ENCODE results near the gene BCAS4. TPM values are rescaled to one million over a fixed set of nuclear protein-coding genes. Genes with fewer than 3 reads are reported as not detected.
"Not testable (repeated sequence)": the region's sequence is repeated elsewhere in the genome, so short reads cannot be mapped to it uniquely, and the experiment has no call there.

The BCAS4 gene
- total RNA-seq, 2 experiments from 2014 or later = 6.3 to 6.6 TPM

DNA sequence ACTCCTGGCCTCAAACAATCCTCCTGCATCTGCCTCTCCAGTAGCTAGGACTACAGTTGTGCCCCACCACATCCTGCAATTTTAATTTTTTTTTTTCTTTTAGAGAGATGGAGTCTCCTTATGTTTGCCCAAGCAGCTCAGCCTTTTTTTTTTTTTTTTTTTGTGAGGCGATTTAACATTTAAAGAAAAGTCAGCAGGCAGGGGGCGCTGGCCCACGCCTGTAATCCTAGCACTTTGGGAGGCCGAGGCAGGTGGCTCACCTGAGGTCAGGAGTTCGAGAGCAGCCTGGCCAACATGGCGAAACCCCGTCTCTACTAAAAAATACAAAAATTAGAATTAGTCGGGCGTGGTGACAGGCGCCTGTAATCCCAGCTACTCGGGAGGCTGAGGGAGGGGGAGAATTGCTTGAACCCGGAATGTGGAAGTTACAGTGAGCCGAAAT lies 1.3 kb upstream of the BCAS4 start:
- ChIA-PET CTCF (interaction anchor here (0.6 to 11.6 kb wide), 32 partner anchors 9 to 622 kb away, joined by 3 to 289 read pairs (median 6); partner anchors contain the start of genes ADNP, DPM1 and MOCS3), POLR2A (interaction anchor here (0.6 to 6.5 kb wide), 4 partner anchors 83 to 189 kb away, joined by 3 to 134 read pairs (median 22); partner anchors contain the start of genes ADNP, DPM1 and MOCS3)
- H3K9me3 Mint-ChIP-seq; H3K27me3 Mint-ChIP-seq; H3K36me3 Mint-ChIP-seq (ENCODE audit: low read depth); H3K4me3 Mint-ChIP-seq; H3K27ac Mint-ChIP-seq: not testable (repeated sequence)
- DNase-seq = peak; percentile 61
- peaks cover 26% of the 10 kb centered on the region for H3K4me1 Mint-ChIP-seq

DNA sequence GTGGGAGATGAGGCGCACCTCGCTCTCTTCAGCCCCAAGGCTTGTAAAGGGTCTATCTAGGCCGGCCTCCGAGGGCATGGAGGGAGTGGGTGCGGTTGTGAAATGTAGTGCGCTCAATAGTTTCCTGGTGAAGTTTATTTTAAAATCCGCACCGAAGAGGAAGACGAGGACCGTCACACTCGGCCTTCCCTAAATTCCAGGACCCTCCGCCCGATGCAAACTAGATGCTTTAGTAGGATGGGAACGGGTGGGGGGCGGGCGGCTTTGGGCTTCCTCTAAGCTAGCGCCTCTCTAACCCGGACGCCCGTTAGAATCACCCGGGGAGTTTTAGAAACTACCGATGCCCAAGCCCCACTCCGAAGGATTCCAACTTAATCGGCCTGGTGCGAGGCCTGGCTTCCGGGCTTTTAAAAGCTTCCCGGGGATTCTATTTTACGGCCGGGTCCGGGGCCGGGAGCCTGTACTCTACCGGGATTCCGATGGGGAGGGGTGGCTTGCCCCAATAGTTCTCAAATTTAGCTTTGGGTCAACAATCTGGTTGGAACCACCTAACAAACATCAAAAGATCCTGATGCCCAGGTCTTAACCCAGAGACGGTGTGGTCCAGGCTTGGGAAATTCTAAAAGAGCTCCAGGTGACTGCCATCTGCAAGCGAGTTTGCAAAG lies 548 bp upstream of the BCAS4 start:
- Mint-ChIP-seq H3K4me3 (peak overlapping the region; percentile 56), H3K9me3 (no peaks in the 10 kb centered on the region), H3K27me3 (no peaks in the 10 kb centered on the region), H3K27ac (no peak overlapping the region), H3K4me1 (peaks cover 26% of the 10 kb centered on the region), H3K36me3 (ENCODE audit: low read depth) (no peaks in the 10 kb centered on the region)
- ChIA-PET CTCF (interaction anchor here (0.5 to 11.6 kb wide), 51 partner anchors 10 to 604 kb away, joined by 3 to 289 read pairs (median 5); partner anchors contain the start of genes ADNP, CEBPB, DPM1 and MOCS3), POLR2A (interaction anchor here (0.8 to 6.5 kb wide), 10 partner anchors 9 to 188 kb away, joined by 3 to 134 read pairs (median 4); partner anchors contain the start of genes ADNP, DPM1 and MOCS3)
- DNase-seq = no peak

DNA sequence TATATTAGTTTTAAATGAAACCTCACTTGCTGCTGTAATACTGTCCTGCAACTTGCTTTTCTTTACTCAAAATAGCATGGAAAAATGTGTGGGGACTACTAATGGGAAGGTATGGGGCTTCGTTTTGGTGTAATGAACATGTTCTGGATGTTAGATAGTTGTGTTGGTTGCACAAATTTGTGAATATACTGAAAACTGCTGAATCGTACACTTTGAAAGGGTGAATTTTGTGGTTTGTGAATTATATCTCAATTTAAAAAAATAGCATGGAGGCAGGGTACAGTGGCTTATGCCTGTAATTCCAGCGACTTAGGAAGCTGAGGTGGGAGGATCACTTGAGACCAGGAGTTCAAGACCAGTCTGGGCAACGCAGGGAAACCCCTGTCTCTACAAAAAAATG lies 2.3 kb downstream of the BCAS4 start:
- no peak for DNase-seq
- Mint-ChIP-seq H3K27me3 (no peaks in the 10 kb centered on the region), H3K4me3 (no peak overlapping the region), H3K27ac (no peak overlapping the region), H3K9me3 (no peaks in the 10 kb centered on the region), H3K4me1 (peaks cover 18% of the 10 kb centered on the region), H3K36me3 (ENCODE audit: low read depth) (no peaks in the 10 kb centered on the region)
- CTCF ChIA-PET = interaction anchor here (1.2 to 11.6 kb wide), 2 partner anchors 9 to 129 kb away, joined by 4 to 289 read pairs; partner anchors contain the start of gene ADNP
- POLR2A ChIA-PET = interaction anchor here (1.0 kb wide), 1 partner anchor 134 kb away, joined by 3 read pairs; the partner anchor contains the start of gene ADNP

DNA sequence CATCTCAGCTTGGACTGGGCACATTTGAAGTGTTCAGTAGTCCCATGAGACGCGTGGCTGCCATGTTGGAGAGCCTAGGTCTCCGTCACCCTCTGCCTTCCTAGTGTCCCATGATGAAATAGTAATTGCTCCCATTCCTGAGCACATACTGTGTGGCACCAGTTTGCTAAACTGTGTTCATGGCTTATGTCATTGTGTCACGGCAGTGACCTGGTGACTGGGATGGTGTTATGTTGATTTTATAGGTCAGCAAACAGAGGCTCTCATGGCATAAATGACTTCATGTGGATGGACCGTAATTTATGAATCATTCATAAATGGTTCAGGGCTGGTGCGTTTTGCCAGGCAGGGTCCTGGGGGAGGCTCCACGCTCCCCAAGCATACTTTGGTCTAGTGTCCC lies 3.8 kb downstream of the BCAS4 start:
- no peak for DNase-seq
- no peaks in the 10 kb centered on the region for H3K36me3 Mint-ChIP-seq (ENCODE audit: low read depth)
- CTCF ChIA-PET = interaction anchor here (1.8 kb wide), 1 partner anchor 8 kb away, joined by 10 read pairs; no protein-coding TSS in a partner anchor
- no peak overlapping the region for H3K27ac Mint-ChIP-seq
- no peak overlapping the region for H3K4me3 Mint-ChIP-seq
- no peaks in the 10 kb centered on the region for H3K27me3 Mint-ChIP-seq
- POLR2A ChIA-PET = no interaction called here
- H3K4me1 Mint-ChIP-seq = peaks cover 12% of the 10 kb centered on the region
- no peaks in the 10 kb centered on the region for H3K9me3 Mint-ChIP-seq

DNA sequence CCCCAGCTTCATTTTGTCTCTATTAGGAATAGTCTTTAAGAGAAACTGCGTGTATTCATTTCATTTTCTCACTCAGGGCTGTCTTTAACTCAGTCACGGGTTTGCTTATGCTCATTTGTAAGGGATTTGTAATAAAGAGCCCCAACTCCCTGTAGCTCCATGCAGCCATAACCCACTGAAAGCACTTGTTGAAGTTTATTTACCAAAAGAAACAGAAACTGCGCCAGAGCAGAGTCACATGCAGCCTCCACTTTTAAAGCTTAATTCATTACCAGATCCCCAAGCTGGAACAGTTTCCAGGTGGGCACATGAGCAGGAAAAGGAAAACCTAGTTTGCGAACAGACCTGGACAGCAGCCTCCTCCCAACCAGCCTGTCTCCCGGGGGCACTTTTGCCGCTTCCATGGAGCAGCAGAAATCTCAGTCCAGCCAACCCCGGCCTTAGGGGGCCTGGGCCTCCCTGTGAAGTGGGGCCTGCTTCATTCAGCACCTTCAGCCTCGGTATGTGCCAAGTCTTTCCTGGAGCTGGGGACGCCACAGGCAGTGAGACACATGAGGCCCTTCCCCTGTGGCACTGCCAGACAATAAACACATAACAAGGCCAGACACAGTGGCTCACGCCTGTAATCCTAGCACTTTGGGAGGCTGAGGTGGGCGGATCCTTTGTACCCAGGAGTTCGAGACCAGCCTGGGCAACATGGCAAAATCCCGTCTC lies 4.5 kb downstream of the BCAS4 start:
- H3K4me3 Mint-ChIP-seq = no peak overlapping the region
- no peak overlapping the region for H3K27ac Mint-ChIP-seq
- peaks cover 11% of the 10 kb centered on the region for H3K4me1 Mint-ChIP-seq
- no peak for DNase-seq
- CTCF ChIA-PET = interaction anchor here (1.2 to 1.8 kb wide), 2 partner anchors 9 to 130 kb away, joined by 3 to 10 read pairs; no protein-coding TSS in a partner anchor
- POLR2A ChIA-PET = no interaction called here
- H3K9me3 Mint-ChIP-seq = no peaks in the 10 kb centered on the region
- no peaks in the 10 kb centered on the region for H3K36me3 Mint-ChIP-seq (ENCODE audit: low read depth)
- H3K27me3 Mint-ChIP-seq = no peaks in the 10 kb centered on the region

DNA sequence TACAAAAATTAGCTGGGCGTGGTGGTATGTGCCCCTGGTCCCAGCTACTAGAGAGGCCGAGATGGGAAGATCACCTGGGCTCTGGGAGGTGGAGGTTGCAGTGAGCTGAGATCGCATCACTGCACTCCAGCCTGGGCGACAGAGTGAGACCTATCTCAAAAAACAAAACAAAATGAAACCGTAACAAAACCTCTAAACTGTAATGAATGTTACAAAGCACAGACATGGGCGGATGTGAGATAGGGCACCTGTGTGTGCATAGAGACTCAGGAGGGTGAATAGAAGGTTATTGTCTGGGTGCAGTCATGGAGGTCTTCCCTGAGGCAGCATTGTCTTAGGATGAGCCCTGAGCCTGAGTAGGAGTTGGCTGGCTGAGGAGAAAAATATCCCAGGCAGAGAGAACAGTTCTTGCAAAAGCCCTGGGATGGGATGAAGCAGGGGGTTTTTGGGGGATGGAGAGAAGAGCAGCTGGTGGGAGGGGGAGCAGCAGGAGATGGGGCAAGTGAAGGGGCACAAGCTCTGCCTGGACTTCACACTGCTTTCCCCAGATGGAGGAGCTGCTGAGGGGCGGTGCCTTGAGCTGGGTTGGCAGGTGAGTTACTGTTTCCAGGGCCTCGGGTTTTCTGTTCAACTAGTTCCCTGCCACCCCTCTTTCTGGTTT lies 5.2 kb downstream of the BCAS4 start:
- no peak overlapping the region for H3K27ac Mint-ChIP-seq
- ChIA-PET CTCF (interaction anchor here (0.6 to 1.8 kb wide), 3 partner anchors 9 to 129 kb away, joined by 3 to 10 read pairs (median 4); no protein-coding TSS in a partner anchor), POLR2A (no interaction called here)
- no peaks in the 10 kb centered on the region for H3K27me3 Mint-ChIP-seq
- H3K4me3 Mint-ChIP-seq = no peak overlapping the region
- H3K9me3 Mint-ChIP-seq = no peaks in the 10 kb centered on the region
- no peaks in the 10 kb centered on the region for H3K36me3 Mint-ChIP-seq (ENCODE audit: low read depth)
- H3K4me1 Mint-ChIP-seq = peaks cover 16% of the 10 kb centered on the region
- no peak for DNase-seq

DNA sequence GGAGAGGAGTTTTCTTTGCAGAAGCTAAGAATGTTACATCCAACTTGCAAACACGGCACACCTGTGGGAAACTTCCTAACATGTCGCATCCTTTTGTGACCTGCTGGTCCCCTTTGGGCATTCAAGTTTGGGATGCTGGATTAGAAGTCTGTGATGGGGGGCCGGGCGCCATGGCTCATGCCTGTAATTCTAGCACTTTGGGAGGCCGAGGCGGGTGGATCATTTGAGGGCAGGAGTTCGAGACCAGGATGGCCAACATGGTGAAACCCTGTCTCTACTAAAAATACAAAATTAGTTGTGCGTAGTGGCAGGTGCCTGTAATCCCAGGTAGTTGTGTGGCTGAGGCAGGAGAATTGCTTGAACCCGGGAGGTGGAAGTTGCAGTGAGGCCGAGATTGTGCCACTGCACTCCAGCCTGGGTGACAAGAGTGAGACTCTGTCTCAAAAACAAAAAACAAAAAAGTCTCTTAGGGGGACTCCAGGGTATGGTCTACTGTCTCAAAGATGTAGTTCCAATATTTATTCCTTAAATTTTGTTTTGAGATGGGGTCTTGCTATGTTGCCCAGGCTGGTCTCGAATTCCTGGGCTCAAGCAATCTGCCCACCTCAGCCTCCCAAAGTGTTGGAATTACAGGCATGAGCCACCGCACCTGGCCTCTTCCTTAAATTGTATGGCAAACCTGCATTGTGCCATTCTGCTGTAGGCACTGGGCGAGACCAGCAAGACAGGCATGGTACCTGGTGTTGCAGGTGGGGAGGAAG lies 6.3 kb downstream of the BCAS4 start:
- CTCF ChIA-PET = interaction anchor here (0.6 to 1.5 kb wide), 3 partner anchors 8 to 84 kb away, joined by 3 to 6 read pairs (median 4); no protein-coding TSS in a partner anchor
- POLR2A ChIA-PET; H3K36me3 Mint-ChIP-seq (ENCODE audit: low read depth); H3K9me3 Mint-ChIP-seq; H3K27ac Mint-ChIP-seq; H3K27me3 Mint-ChIP-seq; DNase-seq; H3K4me3 Mint-ChIP-seq: not testable (repeated sequence)
- peaks cover 16% of the 10 kb centered on the region for H3K4me1 Mint-ChIP-seq

DNA sequence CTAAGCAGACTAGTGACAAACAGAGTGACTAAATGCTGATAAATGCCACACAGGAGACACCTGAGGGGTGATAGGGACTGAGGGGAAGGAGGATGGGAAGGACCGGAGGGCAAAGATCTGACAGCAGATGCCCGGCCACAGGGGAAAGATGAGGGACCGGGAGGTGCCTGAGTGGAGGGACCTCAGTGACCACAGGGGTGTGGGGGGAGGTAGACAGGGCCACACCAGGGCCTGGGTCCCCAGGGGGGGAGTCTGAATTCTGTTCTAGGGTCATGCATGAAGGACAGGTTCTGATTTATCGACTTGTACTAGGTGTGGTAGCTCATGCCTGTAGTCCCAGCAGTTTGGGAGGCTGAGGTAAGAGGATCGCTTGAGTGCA lies 6.9 kb downstream of the BCAS4 start:
- DNase-seq = no peak
- no peaks in the 10 kb centered on the region for H3K36me3 Mint-ChIP-seq (ENCODE audit: low read depth)
- H3K9me3 Mint-ChIP-seq = no peaks in the 10 kb centered on the region
- no peak overlapping the region for H3K4me3 Mint-ChIP-seq
- POLR2A ChIA-PET = no interaction called here
- peaks cover 18% of the 10 kb centered on the region for H3K4me1 Mint-ChIP-seq
- no peaks in the 10 kb centered on the region for H3K27me3 Mint-ChIP-seq
- CTCF ChIA-PET = interaction anchor here (0.8 to 1.5 kb wide), 2 partner anchors 8 to 11 kb away, joined by 3 to 6 read pairs; no protein-coding TSS in a partner anchor
- H3K27ac Mint-ChIP-seq = no peak overlapping the region

DNA sequence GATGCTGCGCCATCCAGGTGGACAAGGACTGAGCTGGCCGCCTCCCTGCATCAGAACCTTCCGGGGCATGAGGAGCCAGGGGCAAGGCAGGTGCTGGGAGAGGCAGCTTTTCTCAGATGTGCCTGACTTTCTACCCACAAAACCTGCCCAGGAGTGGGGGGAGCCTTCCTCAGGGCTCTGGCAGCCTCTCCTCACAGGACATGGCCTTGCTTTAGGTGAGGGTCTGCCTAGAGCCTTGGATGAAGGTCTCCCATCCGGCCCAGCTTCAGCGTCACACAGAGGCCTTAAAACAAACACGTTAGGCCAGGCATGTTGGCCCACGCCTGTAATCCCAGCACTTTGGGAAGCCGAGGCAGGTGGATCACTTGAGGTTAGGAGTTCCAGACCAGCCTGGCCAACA lies 7.4 kb downstream of the BCAS4 start:
- CTCF ChIA-PET = interaction anchor here (0.8 to 1.5 kb wide), 2 partner anchors 9 to 11 kb away, joined by 3 to 6 read pairs; no protein-coding TSS in a partner anchor
- H3K4me1 Mint-ChIP-seq = peaks cover 16% of the 10 kb centered on the region
- no peaks in the 10 kb centered on the region for H3K36me3 Mint-ChIP-seq (ENCODE audit: low read depth)
- H3K4me3 Mint-ChIP-seq = no peak overlapping the region
- H3K27ac Mint-ChIP-seq = no peak overlapping the region
- no peaks in the 10 kb centered on the region for H3K27me3 Mint-ChIP-seq
- POLR2A ChIA-PET = no interaction called here
- H3K9me3 Mint-ChIP-seq = no peaks in the 10 kb centered on the region
- DNase-seq = no peak

DNA sequence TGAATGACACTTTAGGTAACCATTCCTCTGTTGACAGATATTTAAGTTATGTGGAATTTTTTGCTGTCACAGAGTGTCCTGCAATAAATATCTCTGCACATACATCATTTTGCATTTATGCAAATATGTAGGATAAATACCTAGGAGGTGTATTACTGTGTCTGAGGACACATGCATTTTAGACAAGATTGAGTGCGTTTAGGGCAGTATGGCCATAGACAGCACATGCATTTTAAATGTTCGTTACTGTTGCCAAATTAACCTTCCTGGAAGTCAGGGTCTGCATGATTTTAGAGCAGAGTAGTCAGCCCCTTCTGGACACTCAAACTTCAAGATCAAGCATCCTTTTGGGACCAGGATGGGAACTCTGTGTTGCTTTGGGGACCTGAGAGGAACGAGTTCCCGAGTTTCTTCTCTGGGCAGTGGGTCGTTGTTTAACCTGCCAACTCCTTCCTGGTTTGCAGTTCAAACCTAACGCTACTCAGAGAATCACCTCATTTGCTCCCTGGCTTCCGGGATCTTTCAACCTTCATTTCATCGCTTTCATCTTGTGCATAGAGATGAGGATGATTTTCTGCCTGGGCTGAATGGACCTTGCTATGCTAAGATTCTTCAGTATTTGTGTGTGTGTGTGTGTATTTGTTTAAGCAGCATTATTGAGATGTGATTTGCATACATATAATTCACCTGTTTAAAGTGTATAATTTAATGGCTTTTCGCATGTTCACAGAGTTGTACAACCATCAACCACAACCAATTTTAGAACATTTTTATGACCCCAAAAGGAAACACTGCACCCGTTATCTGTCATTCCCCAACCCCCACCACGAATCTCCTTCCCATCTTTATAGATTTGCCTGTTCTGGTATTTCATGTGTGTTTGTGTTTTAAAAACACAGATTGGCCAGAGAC lies 9.8 kb downstream of the BCAS4 start:
- POLR2A ChIA-PET = interaction anchor here (1.3 kb wide), 1 partner anchor 10 kb away, joined by 4 read pairs; the partner anchor contains the start of gene BCAS4
- H3K4me1 Mint-ChIP-seq = peaks cover 16% of the 10 kb centered on the region
- CTCF ChIA-PET = interaction anchor here (0.5 to 1.7 kb wide), 4 partner anchors 10 to 125 kb away, joined by 3 to 16 read pairs (median 6); partner anchors contain the start of gene BCAS4
- H3K27me3 Mint-ChIP-seq = no peaks in the 10 kb centered on the region
- H3K4me3 Mint-ChIP-seq = no peak overlapping the region
- DNase-seq = no peak
- H3K9me3 Mint-ChIP-seq = no peaks in the 10 kb centered on the region
- H3K36me3 Mint-ChIP-seq (ENCODE audit: low read depth) = no peaks in the 10 kb centered on the region
- H3K27ac Mint-ChIP-seq = peak overlapping the region; percentile 28

DNA sequence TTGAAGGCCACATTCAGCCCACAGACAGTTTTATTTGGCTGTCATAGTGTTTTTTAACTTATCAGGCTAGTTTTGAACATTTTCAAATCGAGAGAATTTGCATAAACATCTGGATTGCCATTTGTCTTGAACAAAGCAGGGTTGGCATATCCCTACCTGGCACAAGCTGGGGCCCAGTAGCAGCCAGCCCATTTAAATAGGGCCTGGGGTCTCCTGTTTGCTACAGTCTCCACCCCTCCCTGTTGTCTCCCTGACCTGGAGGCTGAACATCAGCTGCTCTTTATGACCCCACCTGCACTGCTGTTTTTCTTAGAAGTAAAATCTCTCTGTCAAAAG lies 10.5 kb downstream of the BCAS4 start:
- Mint-ChIP-seq H3K9me3 (no peaks in the 10 kb centered on the region), H3K36me3 (ENCODE audit: low read depth) (no peaks in the 10 kb centered on the region), H3K4me1 (peaks cover 16% of the 10 kb centered on the region), H3K4me3 (no peak overlapping the region), H3K27me3 (no peaks in the 10 kb centered on the region), H3K27ac (peak overlapping the region; percentile 28)
- POLR2A ChIA-PET = interaction anchor here (0.7 kb wide), 1 partner anchor 110 kb away, joined by 3 read pairs; no protein-coding TSS in a partner anchor
- no peak for DNase-seq
- CTCF ChIA-PET = interaction anchor here (1.0 to 1.2 kb wide), 3 partner anchors 9 to 124 kb away, joined by 3 to 5 read pairs (median 4); partner anchors contain the start of gene BCAS4

All from activated CD4-positive, alpha-beta memory T cell treated with anti-CD3 and anti-CD28 coated beads, Interleukin-2, amount 10 ng/mL, durations not matched to agents 7 days and 5 days (primary cell).